T47D (cell line): Measurements from ENCODE around the gene BORCS6.

Source experiments
- DNase-seq, 2 experiments: peaks; one replicate each; pipeline versions ENCODE4 v3.0.0 to v3.0.0-alpha.2; 2011 to 2012; ENCODE audit warnings: low read depth in 1 of 2, low spot score in 1 of 2
- JUND ChIP-seq: IDR thresholded peaks from 2 replicates; pipeline ENCODE4 v1.6.1; 2012; ENCODE audit warnings: low read depth
- in situ Hi-C: cut with HindIII; loops from 2 replicates; pipeline ENCODE4 v1.10.0; 2016; ENCODE audit warnings: low sequenced_read_pairs, low pct_unique_long_range_greater_than_20kb

Gene BORCS6

GRCh38 chr17:8161289-8162232 is 28.4 kb downstream of the BORCS6 start:
- in situ Hi-C loops = no loop called here
- no peak for TF ChIP-seq JUND
- no peak for DNase-seq

GRCh38 chr17:8160741-8161221 is 29.2 kb downstream of the BORCS6 start:
- in situ Hi-C loops = no loop called here
- DNase-seq = no peak
- TF ChIP-seq JUND = no peak

GRCh38 chr17:8160224-8160577 is 29.8 kb downstream of the BORCS6 start:
- in situ Hi-C loops = no loop called here
- TF ChIP-seq JUND = no peak
- DNase-seq = no peak

- no peak for DNase-seq
- no peak for TF ChIP-seq JUND
- in situ Hi-C loops = no loop called here
Measured at GRCh38 chr17:8159459-8160223, 30.3 kb downstream of the BORCS6 start.

- in situ Hi-C loops = no loop called here
- TF ChIP-seq JUND = no peak
- no peak for DNase-seq
Measured at GRCh38 chr17:8159032-8159400, 31.0 kb downstream of the BORCS6 start.

GRCh38 chr17:8158267-8159031 is 31.5 kb downstream of the BORCS6 start:
- peak; percentile 70 to 88 for DNase-seq
- in situ Hi-C loops = no loop called here
- TF ChIP-seq JUND = no peak

GRCh38 chr17:8156246-8156992 is 33.6 kb downstream of the BORCS6 start:
- peak; percentile 98 to 100 for DNase-seq
- no peak for TF ChIP-seq JUND
- in situ Hi-C loops = no loop called here

- DNase-seq = no peak
- in situ Hi-C loops = no loop called here
- no peak for TF ChIP-seq JUND
Measured at GRCh38 chr17:8155996-8156245, 34.1 kb downstream of the BORCS6 start.

GRCh38 chr17:8155231-8155995 is 34.6 kb downstream of the BORCS6 start:
- DNase-seq = peak in 1 of 2 experiments; percentile 90
- TF ChIP-seq JUND = no peak
- in situ Hi-C loops = no loop called here

- TF ChIP-seq JUND = no peak
- in situ Hi-C loops = no loop called here
- DNase-seq = no peak
Measured at GRCh38 chr17:8154608-8155155, 35.3 kb downstream of the BORCS6 start.

- TF ChIP-seq JUND = no peak
- in situ Hi-C loops = no loop called here
- peak; percentile 64 to 95 for DNase-seq
Measured at GRCh38 chr17:8153957-8154607, 35.9 kb downstream of the BORCS6 start.
